HepG2 (cell line): ENCODE data around the gene DDX6. TPM values are rescaled to one million over a fixed set of nuclear protein-coding genes. Genes with fewer than 3 reads are reported as not detected.

ENCODE experiments used
- BHLHE40 ChIP-seq: IDR thresholded peaks from 2 replicates; pipeline ENCODE4 v1.6.1; 2011; ENCODE audit warnings: low read length, improper control_type of control experiment
- HDAC2 ChIP-seq: sonication (generic); formaldehyde crosslinking; IDR thresholded peaks from 2 replicates; pipeline ENCODE4 v1.4.0; 2020; ENCODE audit warnings: missing genetic modification reagents
- HES4 ChIP-seq: sonication (generic); formaldehyde crosslinking; IDR thresholded peaks from 2 replicates; pipeline ENCODE4 v1.9.0; 2021; ENCODE audit warnings: mild to moderate bottlenecking, missing genetic modification reagents, borderline replicate concordance
- LCORL ChIP-seq, 2 experiments: fragments of 450-650 bp in 1 of 2; sonication (generic) in 1 of 2; formaldehyde crosslinking in 1 of 2; IDR thresholded peaks; 2 replicates each; pipeline versions ENCODE4 v1.5.0 to v1.6.1; 2017 to 2020; ENCODE audit warnings: antibody characterized with exemption in 1 of 2, missing genetic modification reagents in 1 of 2
- NFYC ChIP-seq: IDR thresholded peaks from 2 replicates; pipeline ENCODE4 v1.6.1; 2016; ENCODE audit warnings: missing genetic modification reagents, missing compliant biosample characterization
- NR2F1 ChIP-seq, 2 experiments: fragments of 450-650 bp in 1 of 2; formaldehyde crosslinking in 1 of 2; IDR thresholded peaks; 2 replicates each; pipeline versions ENCODE4 v1.5.0 to v1.6.1; 2016 to 2020; ENCODE audit warnings: mild to moderate bottlenecking in 1 of 2, missing compliant biosample characterization in 1 of 2, missing genetic modification reagents in 1 of 2, moderate library complexity in 1 of 2
- PHF20 ChIP-seq: sonication (generic); formaldehyde crosslinking; IDR thresholded peaks from 2 replicates; pipeline ENCODE4 v1.5.0; 2020; ENCODE audit warnings: mild to moderate bottlenecking, missing genetic modification reagents
- PITX1 ChIP-seq: sonication (generic); formaldehyde crosslinking; IDR thresholded peaks from 2 replicates; pipeline ENCODE4 v1.5.1; 2020; ENCODE audit warnings: mild to moderate bottlenecking, missing genetic modification reagents
- RARA ChIP-seq: IDR thresholded peaks from 2 replicates; pipeline ENCODE4 v1.6.1; 2016; ENCODE audit warnings: missing genetic modification reagents, missing compliant biosample characterization
- RFXANK ChIP-seq: IDR thresholded peaks from 2 replicates; pipeline ENCODE4 v1.6.1; 2016
- SALL2 ChIP-seq: sonication (generic); formaldehyde crosslinking; IDR thresholded peaks from 2 replicates; pipeline ENCODE4 v1.8.1; 2023; ENCODE audit warnings: mild to moderate bottlenecking, missing genetic modification reagents, inconsistent platforms
- TAF15 ChIP-seq: fragments of 200-400 bp; formaldehyde crosslinking; IDR thresholded peaks from one replicate; pipeline ENCODE4 v1.6.1; 2018; ENCODE audit warnings: mild to moderate bottlenecking, low read depth, low read length; ENCODE audit not compliant: poor library complexity, severe bottlenecking
- TMF1 ChIP-seq: sonication (generic); formaldehyde crosslinking; IDR thresholded peaks from 2 replicates; pipeline ENCODE4 v1.8.1; 2022; ENCODE audit warnings: low read depth, missing genetic modification reagents
- U2AF1 ChIP-seq: fragments of 200-400 bp; formaldehyde crosslinking; optimal IDR thresholded peaks from 2 replicates; pipeline ENCODE3; 2017; ENCODE audit warnings: mild to moderate bottlenecking, low read depth, low read length
- XBP1 ChIP-seq: sonication (generic); formaldehyde crosslinking; IDR thresholded peaks from 2 replicates; pipeline ENCODE4 v1.5.0; 2020; ENCODE audit warnings: missing genetic modification reagents
- ZFX ChIP-seq: sonication (generic); formaldehyde crosslinking; IDR thresholded peaks from 2 replicates; pipeline ENCODE4 v1.4.0; 2020; ENCODE audit warnings: mild to moderate bottlenecking, low read depth, missing genetic modification reagents, moderate library complexity
- ZFY ChIP-seq: sonication (generic); formaldehyde crosslinking; IDR thresholded peaks from 2 replicates; pipeline ENCODE4 v1.4.0; 2020; ENCODE audit warnings: missing genetic modification reagents
- ZNF121 ChIP-seq: sonication (generic); formaldehyde crosslinking; IDR thresholded peaks from 2 replicates; pipeline ENCODE4 v1.5.0; 2020; ENCODE audit warnings: mild to moderate bottlenecking, missing genetic modification reagents
- ZNF224 ChIP-seq: sonication (generic); formaldehyde crosslinking; IDR thresholded peaks from 2 replicates; pipeline ENCODE4 v1.5.0; 2020; ENCODE audit warnings: mild to moderate bottlenecking, missing genetic modification reagents
- ZNF430 ChIP-seq: sonication (generic); formaldehyde crosslinking; IDR thresholded peaks from 2 replicates; pipeline ENCODE4 v1.9.0; 2021; ENCODE audit warnings: mild to moderate bottlenecking, missing genetic modification reagents
- ZSCAN20 ChIP-seq: sonication (generic); formaldehyde crosslinking; IDR thresholded peaks from 2 replicates; pipeline ENCODE4 v1.4.0; 2020; ENCODE audit warnings: missing genetic modification reagents, mild to moderate bottlenecking, borderline replicate concordance
- polyA plus RNA-seq, 8 experiments: library from polyadenylated mRNA; depleted of rRNA in 3 of 8; stranded (reverse) in 7 of 8; unstranded in 1 of 8; fragments of >200 nt; fragmentation: Illumina TruSeq in 4 of 8; extraction: Trizol in 4 of 8; gene quantifications; 2 replicates each; pipeline versions ENCODE4 v1.2.1 to v1.2.3, GENCODE V29; 2011 to 2016; ENCODE audit warnings: low read depth in 4 of 8, missing spikeins in 1 of 8, mixed read lengths in 1 of 8; ENCODE audit not compliant: insufficient read depth in 1 of 8
- total RNA-seq, 5 experiments: library from RNA; depleted of rRNA; stranded (reverse); fragments of >200 nt; fragmentation: Illumina TruSeq; extraction: Trizol; gene quantifications; 2 replicates each; pipeline ENCODE4 v1.2.3, GENCODE V29; 2016; ENCODE audit warnings: low read depth in 1 of 5
- TF ChIP-seq, protein P1 (sequence below): sonication (generic); formaldehyde crosslinking; conservative IDR thresholded peaks from 2 replicates; pipeline ENCODE4 v1.8.0; 2022; ENCODE audit warnings: missing genetic modification reagents
- TF ChIP-seq, protein P2 (sequence below): sonication (generic); formaldehyde crosslinking; IDR thresholded peaks from 2 replicates; pipeline ENCODE4 v1.8.1; 2023; ENCODE audit warnings: mild to moderate bottlenecking, moderate library complexity, missing genetic modification reagents
- TF ChIP-seq, protein P3 (sequence below): sonication (generic); formaldehyde crosslinking; IDR thresholded peaks from 2 replicates; pipeline ENCODE4; 2020; ENCODE audit warnings: missing genetic modification reagents, mild to moderate bottlenecking, borderline replicate concordance
- TF ChIP-seq, protein P4 (sequence below): IDR thresholded peaks from 2 replicates; pipeline ENCODE4 v1.6.1; 2016

The DDX6 gene
- total and polyA plus RNA-seq, 2 of the 13 experiments (the other 11 are each of a cell fraction or from before 2014, with no cell fraction given), result 20.9 to 59.2 TPM

DNA sequence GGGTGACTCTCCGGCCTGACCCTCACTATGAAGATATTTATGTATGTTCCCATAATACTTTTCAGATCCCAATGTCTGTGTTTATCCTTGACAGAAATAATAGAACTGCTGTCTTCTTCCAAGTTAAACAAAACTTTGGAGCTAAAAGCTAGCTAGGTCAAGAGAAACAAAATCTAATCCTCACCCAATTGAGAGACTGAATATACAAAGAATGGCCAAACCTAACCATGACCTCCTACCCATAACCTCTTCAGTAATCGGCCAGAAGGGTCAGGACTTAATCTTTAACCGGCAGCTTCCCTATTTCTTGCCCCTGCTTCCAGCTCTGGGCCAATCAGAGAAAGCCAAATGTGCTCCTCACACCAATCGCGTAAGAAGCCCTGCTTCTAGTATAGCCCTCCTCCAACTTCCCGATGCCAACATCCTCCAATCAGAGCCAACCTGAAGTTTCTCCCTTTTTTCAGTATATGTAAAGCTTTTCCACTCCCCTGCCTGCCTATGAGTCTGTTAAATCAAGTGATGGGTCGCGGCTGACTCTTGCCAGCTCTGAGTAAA lies 1.7 kb upstream of the DDX6 start (continued):
- TF ChIP-seq ZNF430 (CRISPR knock-in tag) (no peak), U2AF1 (no peak), NFYC (CRISPR knock-in tag) (peak; percentile 86), PITX1 (CRISPR knock-in tag) (0 out of 2 replicates have a peak, but pooled peaks have one; percentile 12), TMF1 (CRISPR knock-in tag) (no peak), NR2F1 (CRISPR knock-in tag; IDR thresholded peaks at IDR 0.05) (peak; percentile 45 to 52; a peak in 2 of 4 replicates), ZNF224 (CRISPR knock-in tag) (no peak), PHF20 (CRISPR knock-in tag) (no peak), XBP1 (CRISPR knock-in tag) (no peak), TAF15 (no peak), ZSCAN20 (CRISPR knock-in tag) (no peak), ZFY (CRISPR knock-in tag) (peak; percentile 34), RARA (peak; percentile 68), ZFX (CRISPR knock-in tag) (no peak), SALL2 (CRISPR knock-in tag) (no peak), RFXANK (CRISPR knock-in tag) (0 out of 2 replicates have a peak, but pooled peaks have one; percentile 61), HES4 (CRISPR knock-in tag) (no peak), ZNF121 (CRISPR knock-in tag) (no peak), HDAC2 (CRISPR knock-in tag) (peak; percentile 54; the same call in 1 of the 2 replicates), BHLHE40 (no peak), LCORL (IDR thresholded peaks at IDR 0.05) (no peak), LCORL (CRISPR knock-in tag; IDR thresholded peaks at IDR 0.05) (peak; percentile 60)
- TF ChIP-seq, protein P1, sequence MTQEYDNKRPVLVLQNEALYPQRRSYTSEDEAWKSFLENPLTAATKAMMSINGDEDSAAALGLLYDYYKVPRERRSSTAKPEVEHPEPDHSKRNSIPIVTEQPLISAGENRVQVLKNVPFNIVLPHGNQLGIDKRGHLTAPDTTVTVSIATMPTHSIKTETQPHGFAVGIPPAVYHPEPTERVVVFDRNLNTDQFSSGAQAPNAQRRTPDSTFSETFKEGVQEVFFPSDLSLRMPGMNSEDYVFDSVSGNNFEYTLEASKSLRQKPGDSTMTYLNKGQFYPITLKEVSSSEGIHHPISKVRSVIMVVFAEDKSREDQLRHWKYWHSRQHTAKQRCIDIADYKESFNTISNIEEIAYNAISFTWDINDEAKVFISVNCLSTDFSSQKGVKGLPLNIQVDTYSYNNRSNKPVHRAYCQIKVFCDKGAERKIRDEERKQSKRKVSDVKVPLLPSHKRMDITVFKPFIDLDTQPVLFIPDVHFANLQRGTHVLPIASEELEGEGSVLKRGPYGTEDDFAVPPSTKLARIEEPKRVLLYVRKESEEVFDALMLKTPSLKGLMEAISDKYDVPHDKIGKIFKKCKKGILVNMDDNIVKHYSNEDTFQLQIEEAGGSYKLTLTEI (CRISPR knock-in tag), result no peak
- TF ChIP-seq, protein P2, sequence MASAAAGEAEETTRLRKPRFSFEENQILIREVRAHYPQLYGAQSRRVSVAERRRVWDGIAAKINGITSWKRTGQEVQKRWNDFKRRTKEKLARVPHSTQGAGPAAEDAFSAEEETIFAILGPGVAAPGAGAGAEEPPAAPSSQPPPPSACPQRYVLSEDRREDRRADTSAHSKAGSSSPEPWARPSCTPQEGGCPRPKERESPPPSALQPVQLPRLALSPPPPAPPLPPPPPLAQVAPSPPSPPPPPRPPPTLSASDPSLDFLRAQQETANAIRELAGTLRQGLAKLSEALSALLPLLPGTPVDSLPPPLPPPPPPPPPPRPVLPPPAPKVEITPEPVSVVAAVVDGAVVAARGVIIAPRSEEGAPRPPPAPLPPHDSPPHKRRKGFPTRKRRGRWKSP (CRISPR knock-in tag), result no peak
- TF ChIP-seq, protein P3, sequence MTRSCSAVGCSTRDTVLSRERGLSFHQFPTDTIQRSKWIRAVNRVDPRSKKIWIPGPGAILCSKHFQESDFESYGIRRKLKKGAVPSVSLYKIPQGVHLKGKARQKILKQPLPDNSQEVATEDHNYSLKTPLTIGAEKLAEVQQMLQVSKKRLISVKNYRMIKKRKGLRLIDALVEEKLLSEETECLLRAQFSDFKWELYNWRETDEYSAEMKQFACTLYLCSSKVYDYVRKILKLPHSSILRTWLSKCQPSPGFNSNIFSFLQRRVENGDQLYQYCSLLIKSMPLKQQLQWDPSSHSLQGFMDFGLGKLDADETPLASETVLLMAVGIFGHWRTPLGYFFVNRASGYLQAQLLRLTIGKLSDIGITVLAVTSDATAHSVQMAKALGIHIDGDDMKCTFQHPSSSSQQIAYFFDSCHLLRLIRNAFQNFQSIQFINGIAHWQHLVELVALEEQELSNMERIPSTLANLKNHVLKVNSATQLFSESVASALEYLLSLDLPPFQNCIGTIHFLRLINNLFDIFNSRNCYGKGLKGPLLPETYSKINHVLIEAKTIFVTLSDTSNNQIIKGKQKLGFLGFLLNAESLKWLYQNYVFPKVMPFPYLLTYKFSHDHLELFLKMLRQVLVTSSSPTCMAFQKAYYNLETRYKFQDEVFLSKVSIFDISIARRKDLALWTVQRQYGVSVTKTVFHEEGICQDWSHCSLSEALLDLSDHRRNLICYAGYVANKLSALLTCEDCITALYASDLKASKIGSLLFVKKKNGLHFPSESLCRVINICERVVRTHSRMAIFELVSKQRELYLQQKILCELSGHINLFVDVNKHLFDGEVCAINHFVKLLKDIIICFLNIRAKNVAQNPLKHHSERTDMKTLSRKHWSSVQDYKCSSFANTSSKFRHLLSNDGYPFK (CRISPR knock-in tag), result no peak
- TF ChIP-seq, protein P4, sequence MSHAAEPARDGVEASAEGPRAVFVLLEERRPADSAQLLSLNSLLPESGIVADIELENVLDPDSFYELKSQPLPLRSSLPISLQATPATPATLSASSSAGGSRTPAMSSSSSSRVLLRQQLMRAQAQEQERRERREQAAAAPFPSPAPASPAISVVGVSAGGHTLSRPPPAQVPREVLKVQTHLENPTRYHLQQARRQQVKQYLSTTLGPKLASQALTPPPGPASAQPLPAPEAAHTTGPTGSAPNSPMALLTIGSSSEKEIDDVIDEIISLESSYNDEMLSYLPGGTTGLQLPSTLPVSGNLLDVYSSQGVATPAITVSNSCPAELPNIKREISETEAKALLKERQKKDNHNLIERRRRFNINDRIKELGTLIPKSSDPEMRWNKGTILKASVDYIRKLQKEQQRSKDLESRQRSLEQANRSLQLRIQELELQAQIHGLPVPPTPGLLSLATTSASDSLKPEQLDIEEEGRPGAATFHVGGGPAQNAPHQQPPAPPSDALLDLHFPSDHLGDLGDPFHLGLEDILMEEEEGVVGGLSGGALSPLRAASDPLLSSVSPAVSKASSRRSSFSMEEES (CRISPR knock-in tag), result 0 out of 2 replicates have a peak, but pooled peaks have one; percentile 34
